Stimulated activated CD4-positive, alpha-beta T cell treated with anti-CD3 and anti-CD28 coated beads, Interleukin-4, amount 100 ng/mL, for 24 hours (primary cell): Measurements from ENCODE around the gene SENP3.

Experiments
- DNase-seq: peaks from one replicate; pipeline ENCODE4 v3.0.0-alpha.2; 2020

SENP3 gene

GRCh38 chr17:7561589-7562207 lies at the start of gene SENP3:
SENP3 (plus strand) TSS chr17:7561919; CDS start chr17:7563077, 1,158 bp downstream.
- peak; percentile 90 for DNase-seq

- no peak for DNase-seq
Observed at GRCh38 chr17:7512105-7512504, 49.6 kb upstream of the SENP3 start.

- DNase-seq, result no peak
Observed at GRCh38 chr17:7512824-7513540, 48.7 kb upstream of the SENP3 start.

GRCh38 chr17:7513850-7514419 lies 47.8 kb upstream of the SENP3 start:
- no peak for DNase-seq

- DNase-seq, result no peak
Observed at GRCh38 chr17:7515911-7516610, 45.7 kb upstream of the SENP3 start.

GRCh38 chr17:7523033-7523432 lies 38.7 kb upstream of the SENP3 start:
- DNase-seq, result peak; percentile 55

- DNase-seq, result no peak
Observed at GRCh38 chr17:7528842-7529241, 32.9 kb upstream of the SENP3 start.

- DNase-seq, result no peak
Observed at GRCh38 chr17:7530023-7530900, 31.5 kb upstream of the SENP3 start.

- no peak for DNase-seq
Observed at GRCh38 chr17:7538050-7538449, 23.7 kb upstream of the SENP3 start.

GRCh38 chr17:7538891-7539545 lies 22.7 kb upstream of the SENP3 start:
- no peak for DNase-seq

- DNase-seq, result no peak
Observed at GRCh38 chr17:7541074-7541621, 20.6 kb upstream of the SENP3 start.

- DNase-seq, result no peak
Observed at GRCh38 chr17:7544911-7545310, 16.8 kb upstream of the SENP3 start.

GRCh38 chr17:7548585-7549400 lies 12.9 kb upstream of the SENP3 start, which contains the start of gene TNFSF12:
TNFSF12 (plus strand) TSS chr17:7549058; CDS start chr17:7549154, 96 bp downstream.
- DNase-seq, result peak; percentile 55

- peak; percentile 38 for DNase-seq
Observed at GRCh38 chr17:7549401-7550055, 12.2 kb upstream of the SENP3 start.

- DNase-seq, result no peak
Observed at GRCh38 chr17:7550344-7550743, 11.4 kb upstream of the SENP3 start.

GRCh38 chr17:7551396-7551795 lies 10.3 kb upstream of the SENP3 start:
- no peak for DNase-seq

- DNase-seq, result no peak
Observed at GRCh38 chr17:7552621-7553051, 9.1 kb upstream of the SENP3 start.

GRCh38 chr17:7553356-7553755 lies 8.4 kb upstream of the SENP3 start:
- DNase-seq, result no peak

- no peak for DNase-seq
Observed at GRCh38 chr17:7555320-7555948, 6.3 kb upstream of the SENP3 start.

- DNase-seq, result no peak
Observed at GRCh38 chr17:7556627-7557026, 5.1 kb upstream of the SENP3 start.
